Measurements from ENCODE around the gene DGLUCY. TPM values are rescaled to one million over a fixed set of nuclear protein-coding genes. Genes with fewer than 3 reads are reported as not detected.
"Not testable (repeated sequence)": the region's sequence is repeated elsewhere in the genome, so short reads cannot be mapped to it uniquely, and the experiment has no call there.

DGLUCY gene
- total and polyA plus RNA-seq, 4 donors: 42.5 to 72.4 (median 51.1) TPM

DNA sequence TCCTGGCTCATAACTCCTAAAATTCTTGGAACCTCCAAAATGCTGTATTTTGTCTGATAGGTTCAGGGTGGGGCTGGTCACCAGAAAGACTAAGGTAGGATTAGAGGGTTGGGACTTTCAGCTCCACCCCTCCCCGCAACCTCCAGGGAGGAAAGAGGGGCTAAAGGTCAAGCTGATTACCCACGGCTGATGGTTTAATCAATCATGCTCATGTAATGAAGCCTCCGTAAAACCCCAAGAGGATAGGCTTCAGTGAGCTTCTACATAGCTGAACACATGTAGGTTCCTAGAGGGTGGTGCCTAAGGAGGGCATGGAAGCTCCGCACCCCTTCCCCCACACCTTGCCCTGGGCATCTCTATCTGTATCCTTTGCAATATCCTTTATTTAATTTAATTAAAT is 60.0 kb downstream of the DGLUCY start:
- 55% methylated on average over 3 of the region's 4 CpGs for WGBS (ENCODE audit: insufficient coverage)
- peaks cover 25% of the 10 kb centered on the region for H3K4me1 ChIP-seq (ENCODE audit: control insufficient read depth, insufficient read depth, low read length)

DNA sequence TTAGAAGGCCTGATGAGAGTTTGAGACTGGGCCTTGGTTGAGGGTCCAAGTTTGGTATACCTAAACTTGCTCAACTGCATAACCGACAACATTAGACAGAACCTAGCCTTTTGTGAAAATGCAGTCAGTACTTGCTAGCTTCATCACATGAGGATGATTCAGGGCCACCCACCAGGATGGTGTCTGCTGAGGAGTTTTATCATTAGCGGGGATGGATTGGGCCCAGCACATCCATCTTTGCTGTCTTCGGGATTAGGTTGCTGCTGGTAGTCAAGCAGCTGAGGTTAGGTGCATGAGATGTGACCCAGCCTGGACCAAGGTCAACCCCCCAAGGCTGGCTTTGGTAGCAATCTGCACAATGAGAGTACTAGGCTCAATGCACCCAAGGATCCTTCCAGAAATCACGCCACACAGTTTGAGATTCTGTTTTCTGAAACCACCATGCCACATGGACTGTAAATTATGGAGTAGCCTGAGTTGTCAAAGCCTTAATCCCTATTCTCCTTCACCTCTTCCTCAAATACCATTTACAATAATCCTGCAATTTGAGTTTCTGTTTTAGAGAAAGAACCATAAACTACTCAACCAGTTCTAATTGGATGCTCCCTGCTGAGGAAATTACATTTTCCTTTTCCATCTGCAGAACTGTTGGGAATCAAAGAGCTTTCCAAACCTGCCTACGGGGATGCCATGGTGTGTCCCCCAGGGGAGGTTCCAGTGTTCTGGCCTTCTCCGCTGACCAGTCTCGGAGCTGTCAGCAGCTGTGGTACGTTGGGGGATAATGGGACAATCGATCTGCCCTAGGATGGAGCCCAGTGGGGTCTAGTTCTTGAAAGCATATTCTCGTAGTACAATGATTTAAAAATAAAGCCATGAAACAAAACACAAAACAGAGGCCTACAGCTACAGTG is 61.7 kb downstream of the DGLUCY start:
- DNase-seq (ENCODE audit: low read depth in 4 of 6, low spot score in 6 of 6): peak in 1 of 6 donors; percentile 60
- 79% methylated on average over 5 of the region's 10 CpGs for WGBS (ENCODE audit: insufficient coverage)
- no peaks in the 10 kb centered on the region for H3K27me3 ChIP-seq (ENCODE audit: control insufficient read depth, insufficient read depth, low read length)
- H3K27ac ChIP-seq (ENCODE audit: low read depth, low read length): no peak overlapping the region
- no peaks in the 10 kb centered on the region for H3K9me3 ChIP-seq (ENCODE audit: control insufficient read depth, insufficient read depth, low read length)
- peaks cover 15% of the 10 kb centered on the region for H3K4me1 ChIP-seq (ENCODE audit: control insufficient read depth, insufficient read depth, low read length)
- peaks cover 24% of the 10 kb centered on the region for H3K36me3 ChIP-seq (ENCODE audit: control insufficient read depth, insufficient read depth, low read length)
- no peak overlapping the region for H3K4me3 ChIP-seq (ENCODE audit: low read depth, low read length)

More for the DNA sequence above, 60.0 kb downstream of the DGLUCY start:
- DNase-seq (ENCODE audit: low read depth in 4 of 6, low spot score in 6 of 6): no peak
- H3K27ac ChIP-seq (ENCODE audit: low read depth, low read length): no peak overlapping the region
- peaks cover 36% of the 10 kb centered on the region for H3K36me3 ChIP-seq (ENCODE audit: control insufficient read depth, insufficient read depth, low read length)
- H3K9me3 ChIP-seq (ENCODE audit: control insufficient read depth, insufficient read depth, low read length): no peaks in the 10 kb centered on the region
- H3K4me3 ChIP-seq (ENCODE audit: low read depth, low read length): no peak overlapping the region
- no peaks in the 10 kb centered on the region for H3K27me3 ChIP-seq (ENCODE audit: control insufficient read depth, insufficient read depth, low read length)

DNA sequence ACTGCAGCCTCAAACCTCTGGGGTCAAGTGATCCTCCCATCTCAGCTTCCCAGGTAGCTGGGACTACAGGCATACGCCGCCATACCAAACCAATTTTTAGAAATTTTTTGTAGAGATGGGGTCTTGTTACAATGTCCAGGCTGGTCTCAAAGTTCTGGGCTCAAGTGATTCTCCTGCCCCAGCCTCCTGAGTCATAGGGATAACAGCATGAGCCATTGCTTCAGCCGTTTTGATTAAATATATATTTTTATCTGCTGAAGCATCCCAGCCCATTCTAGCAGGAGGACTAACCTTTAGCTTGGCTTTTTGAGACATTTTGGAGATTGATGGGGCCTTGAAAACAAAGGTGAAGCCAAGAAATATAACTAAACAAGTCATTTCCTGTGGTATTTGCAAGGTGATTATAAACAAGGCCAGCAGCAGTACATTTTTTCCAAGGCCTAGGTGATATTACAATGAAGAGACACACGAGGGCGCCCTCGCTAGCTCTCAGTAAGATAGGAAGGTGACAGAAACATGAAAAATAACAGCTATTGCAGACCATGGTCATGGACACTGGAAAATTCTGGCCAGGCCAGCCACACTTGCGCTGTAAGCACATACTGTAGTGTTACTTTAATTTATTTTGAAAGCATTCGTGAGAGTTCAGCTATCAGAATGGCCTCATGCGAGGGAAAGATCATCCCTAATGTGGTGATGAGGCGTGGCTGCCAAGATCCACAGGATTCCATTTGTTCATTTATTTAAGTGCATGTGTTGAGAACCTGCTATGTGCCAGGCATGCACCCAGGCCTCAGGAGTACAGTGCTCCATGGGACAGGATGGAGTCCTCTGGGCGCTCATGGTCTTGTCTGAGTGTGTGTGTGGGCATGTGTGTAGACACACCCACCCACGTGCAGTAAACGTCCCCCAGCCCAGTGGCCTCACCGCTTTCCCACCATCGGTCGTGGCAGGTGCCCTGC is 63.5 kb downstream of the DGLUCY start:
- Histone ChIP-seq H3K27ac (ENCODE audit: low read depth, low read length) (no peak overlapping the region), H3K4me1 (ENCODE audit: control insufficient read depth, insufficient read depth, low read length) (peaks cover 3% of the 10 kb centered on the region), H3K4me3 (ENCODE audit: low read depth, low read length) (no peak overlapping the region), H3K9me3 (ENCODE audit: control insufficient read depth, insufficient read depth, low read length) (no peaks in the 10 kb centered on the region), H3K36me3 (ENCODE audit: control insufficient read depth, insufficient read depth, low read length) (peaks cover 24% of the 10 kb centered on the region), H3K27me3 (ENCODE audit: control insufficient read depth, insufficient read depth, low read length) (no peaks in the 10 kb centered on the region)
- WGBS (ENCODE audit: insufficient coverage): 69% methylated on average over 12 of the region's 16 CpGs
- DNase-seq (ENCODE audit: low read depth in 4 of 6, low spot score in 6 of 6): peak in 5 of 6 donors; percentile 26 to 83 (median 40)

DNA sequence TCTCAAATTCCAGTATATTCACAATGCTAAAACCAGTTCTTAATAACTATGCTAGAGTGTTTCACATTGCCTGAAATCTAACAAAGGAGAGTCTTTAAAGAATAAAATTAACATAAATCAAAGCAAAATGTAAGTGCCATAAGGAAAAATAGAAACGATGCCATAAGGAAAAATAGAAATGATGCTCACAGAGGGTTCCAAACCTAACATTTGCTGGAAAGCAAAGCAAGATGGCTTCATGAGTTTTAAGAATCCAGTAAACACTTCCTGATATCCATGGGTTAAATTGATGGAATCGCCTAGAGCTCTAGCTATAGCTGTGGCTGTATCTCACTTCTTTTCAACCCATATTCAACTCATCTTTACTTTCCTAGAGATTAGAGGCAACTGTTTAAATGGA is 66.7 kb downstream of the DGLUCY start:
- DNase-seq (ENCODE audit: low read depth in 4 of 6, low spot score in 6 of 6): peak in 1 of 6 donors; percentile 72
- Histone ChIP-seq H3K4me1 (ENCODE audit: control insufficient read depth, insufficient read depth, low read length) (no peaks in the 10 kb centered on the region), H3K9me3 (ENCODE audit: control insufficient read depth, insufficient read depth, low read length) (no peaks in the 10 kb centered on the region), H3K4me3 (ENCODE audit: low read depth, low read length) (no peak overlapping the region), H3K36me3 (ENCODE audit: control insufficient read depth, insufficient read depth, low read length) (peaks cover 26% of the 10 kb centered on the region), H3K27ac (ENCODE audit: low read depth, low read length) (no peak overlapping the region), H3K27me3 (ENCODE audit: control insufficient read depth, insufficient read depth, low read length) (no peaks in the 10 kb centered on the region)
- WGBS (ENCODE audit: insufficient coverage): no CpG with 5 or more reads among the region's 2 CpGs

DNA sequence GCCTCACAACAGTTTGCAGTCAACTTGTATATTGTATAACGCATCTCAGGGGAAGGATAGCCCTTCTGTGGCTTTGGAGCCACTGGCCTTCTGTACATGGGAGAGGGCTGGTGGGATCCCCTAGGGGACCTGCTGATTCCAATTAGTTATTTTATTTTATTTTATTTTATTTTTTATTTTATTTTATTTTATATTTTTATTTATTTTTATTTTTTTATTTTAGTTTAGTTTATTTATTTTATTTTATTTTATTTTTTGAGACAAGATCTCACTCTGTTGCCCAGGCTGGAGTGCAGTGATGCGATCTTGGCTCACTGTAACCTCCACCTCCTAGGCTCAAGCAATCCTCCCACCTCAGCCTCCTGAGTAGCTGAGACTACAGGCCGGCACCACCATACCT is 68.9 kb downstream of the DGLUCY start:
- no CpG with 5 or more reads among the region's 3 CpGs for WGBS (ENCODE audit: insufficient coverage)
- H3K36me3 ChIP-seq (ENCODE audit: control insufficient read depth, insufficient read depth, low read length): peaks cover 30% of the 10 kb centered on the region
- H3K9me3 ChIP-seq (ENCODE audit: control insufficient read depth, insufficient read depth, low read length); DNase-seq (ENCODE audit: low read depth in 4 of 6, low spot score in 6 of 6); H3K27ac ChIP-seq (ENCODE audit: low read depth, low read length); H3K4me3 ChIP-seq (ENCODE audit: low read depth, low read length); H3K27me3 ChIP-seq (ENCODE audit: control insufficient read depth, insufficient read depth, low read length); H3K4me1 ChIP-seq (ENCODE audit: control insufficient read depth, insufficient read depth, low read length): not testable (repeated sequence)

DNA sequence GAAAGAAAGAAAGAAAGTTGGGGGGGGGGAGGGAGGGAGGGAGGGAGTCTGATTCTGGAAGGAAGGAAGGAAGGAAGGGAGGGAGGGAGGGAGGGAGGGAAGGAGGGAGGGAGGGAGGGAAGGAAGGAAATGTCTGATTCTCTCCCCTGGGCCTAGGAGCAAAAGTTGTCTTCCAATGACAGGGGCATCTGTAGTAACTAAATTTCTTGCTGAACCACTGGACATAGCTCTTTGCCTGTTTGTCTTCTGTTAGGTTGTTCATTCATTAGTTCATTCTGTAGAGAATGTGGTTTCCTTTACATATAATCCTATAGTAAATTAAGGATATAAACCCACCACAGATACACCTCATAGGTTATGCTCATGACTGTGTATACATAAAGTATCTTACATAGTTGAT is 70.7 kb downstream of the DGLUCY start:
- no peak for DNase-seq (ENCODE audit: low read depth in 4 of 6, low spot score in 6 of 6)
- Histone ChIP-seq H3K4me3 (ENCODE audit: low read depth, low read length) (no peak overlapping the region), H3K27me3 (ENCODE audit: control insufficient read depth, insufficient read depth, low read length) (no peaks in the 10 kb centered on the region), H3K27ac (ENCODE audit: low read depth, low read length) (no peak overlapping the region), H3K9me3 (ENCODE audit: control insufficient read depth, insufficient read depth, low read length) (no peaks in the 10 kb centered on the region), H3K4me1 (ENCODE audit: control insufficient read depth, insufficient read depth, low read length) (no peaks in the 10 kb centered on the region), H3K36me3 (ENCODE audit: control insufficient read depth, insufficient read depth, low read length) (peaks cover 42% of the 10 kb centered on the region)

DNA sequence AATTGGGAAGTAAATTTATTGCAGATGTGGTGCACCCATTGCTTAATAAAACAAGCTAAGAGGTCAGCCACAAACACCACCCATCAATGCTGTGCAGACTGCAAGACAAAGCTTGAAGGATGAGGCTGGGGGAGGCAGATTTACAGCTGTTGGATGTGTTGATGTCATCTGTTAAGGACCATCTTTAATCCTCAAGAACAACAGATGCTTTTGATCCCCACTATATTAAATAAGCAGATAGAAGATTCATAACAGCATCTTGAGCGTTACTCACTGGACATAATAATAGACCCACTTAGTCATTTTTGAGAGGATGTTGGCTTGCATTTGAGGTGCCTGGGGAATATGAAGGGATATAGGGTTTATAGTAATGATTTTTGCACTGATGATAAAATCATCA is 71.8 kb downstream of the DGLUCY start:
- no peak overlapping the region for H3K4me3 ChIP-seq (ENCODE audit: low read depth, low read length)
- H3K27me3 ChIP-seq (ENCODE audit: control insufficient read depth, insufficient read depth, low read length): no peaks in the 10 kb centered on the region
- no CpG with 5 or more reads among the region's 1 CpG for WGBS (ENCODE audit: insufficient coverage)
- peak in 1 of 6 donors; percentile 33 for DNase-seq (ENCODE audit: low read depth in 4 of 6, low spot score in 6 of 6)
- no peak overlapping the region for H3K27ac ChIP-seq (ENCODE audit: low read depth, low read length)
- H3K4me1 ChIP-seq (ENCODE audit: control insufficient read depth, insufficient read depth, low read length): no peaks in the 10 kb centered on the region
- H3K9me3 ChIP-seq (ENCODE audit: control insufficient read depth, insufficient read depth, low read length): no peaks in the 10 kb centered on the region
- H3K36me3 ChIP-seq (ENCODE audit: control insufficient read depth, insufficient read depth, low read length): peaks cover 52% of the 10 kb centered on the region

DNA sequence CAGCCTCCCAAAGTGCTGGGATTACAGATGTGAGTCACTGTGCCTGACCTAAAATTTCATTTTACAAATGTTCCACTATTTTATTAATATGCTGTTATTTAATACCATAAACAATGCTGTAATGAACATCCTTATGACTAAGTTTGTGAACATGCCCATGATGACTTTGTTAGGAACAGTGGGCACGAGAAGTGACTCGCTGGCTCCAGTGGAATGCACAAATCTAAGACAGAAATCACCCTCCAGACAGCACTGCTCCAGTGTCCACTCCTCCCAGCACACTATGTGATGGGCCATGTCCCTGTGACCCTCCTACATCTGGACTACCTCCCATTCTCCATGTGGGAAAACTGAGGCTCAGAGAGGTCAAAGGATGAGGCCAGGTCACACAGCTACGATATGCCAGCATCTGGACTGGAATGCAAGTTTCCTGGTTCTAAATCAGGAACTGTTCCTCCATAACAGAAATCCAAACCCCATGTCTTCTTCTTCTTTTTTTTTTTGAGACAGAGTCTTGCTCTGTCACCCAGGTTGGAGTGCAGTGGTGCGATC is 72.7 kb downstream of the DGLUCY start:
- Histone ChIP-seq H3K4me3 (ENCODE audit: low read depth, low read length) (no peak overlapping the region), H3K9me3 (ENCODE audit: control insufficient read depth, insufficient read depth, low read length) (no peaks in the 10 kb centered on the region), H3K4me1 (ENCODE audit: control insufficient read depth, insufficient read depth, low read length) (no peaks in the 10 kb centered on the region), H3K27ac (ENCODE audit: low read depth, low read length) (no peak overlapping the region), H3K36me3 (ENCODE audit: control insufficient read depth, insufficient read depth, low read length) (peaks cover 53% of the 10 kb centered on the region), H3K27me3 (ENCODE audit: control insufficient read depth, insufficient read depth, low read length) (no peaks in the 10 kb centered on the region)
- 100% methylated on average over 3 of the region's 4 CpGs for whole genome bisulfite sequencing (ENCODE audit: insufficient coverage)
- no peak for DNase-seq (ENCODE audit: low read depth in 4 of 6, low spot score in 6 of 6)

DNA sequence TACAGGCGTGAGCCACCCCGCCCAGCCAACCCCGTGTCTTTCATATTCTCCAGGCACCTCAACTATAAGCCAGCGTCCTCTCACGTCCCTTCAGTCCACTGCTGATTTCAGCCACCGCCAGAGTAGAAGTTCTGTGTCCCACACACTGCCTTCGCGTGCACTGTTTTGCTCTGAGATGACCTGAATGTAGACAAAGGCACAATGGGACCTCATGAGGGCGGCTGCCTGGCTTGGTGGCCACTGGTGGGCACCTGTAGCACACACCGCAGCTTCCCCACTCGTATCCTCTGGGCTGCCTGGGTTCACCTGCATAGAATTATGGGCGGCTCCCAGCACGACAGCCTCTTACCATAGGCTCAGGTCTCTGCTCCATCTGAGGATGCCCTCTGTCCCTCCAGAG is 73.4 kb downstream of the DGLUCY start:
- Histone ChIP-seq H3K27ac (ENCODE audit: low read depth, low read length) (no peak overlapping the region), H3K9me3 (ENCODE audit: control insufficient read depth, insufficient read depth, low read length) (no peaks in the 10 kb centered on the region), H3K4me1 (ENCODE audit: control insufficient read depth, insufficient read depth, low read length) (no peaks in the 10 kb centered on the region), H3K27me3 (ENCODE audit: control insufficient read depth, insufficient read depth, low read length) (no peaks in the 10 kb centered on the region), H3K4me3 (ENCODE audit: low read depth, low read length) (no peak overlapping the region), H3K36me3 (ENCODE audit: control insufficient read depth, insufficient read depth, low read length) (peaks cover 47% of the 10 kb centered on the region)
- 96% methylated on average over 13 of the region's 13 CpGs for WGBS (ENCODE audit: insufficient coverage)
- DNase-seq (ENCODE audit: low read depth in 4 of 6, low spot score in 6 of 6): no peak

Measured in spinal cord (tissue), 10 donors.